Body of pancreas (tissue), 4 donors: ENCODE data around the gene CMPK2.

Experiments used
- POLR2A ChIP-seq, 3 donors: fragments of 450-650 bp; IDR thresholded peaks; one replicate each; pipeline ENCODE4 v1.6.1; 2016; ENCODE audit warnings: antibody characterized with exemption in 3 of 3, mild to moderate bottlenecking in 2 of 3
- TF ChIP-seq, protein P1 (sequence below), 7 experiments: fragments of 450-650 bp in 4 of 7; fragments of 200-600 bp in 3 of 7; sonication (generic) in 3 of 7; IDR thresholded peaks; one replicate each; pipeline ENCODE4 v1.5.1; 2016 to 2019; ENCODE audit warnings: antibody characterized with exemption in 7 of 7

DNA sequence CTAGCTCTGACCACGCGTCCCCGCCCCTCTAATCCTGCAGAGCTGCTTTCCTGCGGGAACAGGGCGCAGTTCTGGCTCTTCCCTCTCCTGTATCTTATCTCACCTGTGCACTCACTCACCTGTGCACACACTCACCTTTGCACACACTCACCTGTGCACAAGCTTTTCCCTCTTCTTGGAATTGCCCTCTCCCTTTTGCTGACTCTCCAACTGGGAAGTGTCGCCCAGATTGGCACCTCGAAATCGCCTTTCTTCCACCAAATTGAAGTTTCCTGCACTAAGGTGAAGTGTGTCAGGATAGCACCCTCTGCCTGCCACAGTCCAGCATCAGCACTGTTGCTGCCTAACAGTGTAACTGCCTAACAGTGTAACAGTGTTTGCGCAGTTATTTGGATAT lies 566 bp upstream of the CMPK2 start:
- TF ChIP-seq, protein P1, sequence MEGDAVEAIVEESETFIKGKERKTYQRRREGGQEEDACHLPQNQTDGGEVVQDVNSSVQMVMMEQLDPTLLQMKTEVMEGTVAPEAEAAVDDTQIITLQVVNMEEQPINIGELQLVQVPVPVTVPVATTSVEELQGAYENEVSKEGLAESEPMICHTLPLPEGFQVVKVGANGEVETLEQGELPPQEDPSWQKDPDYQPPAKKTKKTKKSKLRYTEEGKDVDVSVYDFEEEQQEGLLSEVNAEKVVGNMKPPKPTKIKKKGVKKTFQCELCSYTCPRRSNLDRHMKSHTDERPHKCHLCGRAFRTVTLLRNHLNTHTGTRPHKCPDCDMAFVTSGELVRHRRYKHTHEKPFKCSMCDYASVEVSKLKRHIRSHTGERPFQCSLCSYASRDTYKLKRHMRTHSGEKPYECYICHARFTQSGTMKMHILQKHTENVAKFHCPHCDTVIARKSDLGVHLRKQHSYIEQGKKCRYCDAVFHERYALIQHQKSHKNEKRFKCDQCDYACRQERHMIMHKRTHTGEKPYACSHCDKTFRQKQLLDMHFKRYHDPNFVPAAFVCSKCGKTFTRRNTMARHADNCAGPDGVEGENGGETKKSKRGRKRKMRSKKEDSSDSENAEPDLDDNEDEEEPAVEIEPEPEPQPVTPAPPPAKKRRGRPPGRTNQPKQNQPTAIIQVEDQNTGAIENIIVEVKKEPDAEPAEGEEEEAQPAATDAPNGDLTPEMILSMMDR (IDR thresholded peaks at IDR 0.05), result peak; percentile 25 to 59 (median 50)
- no peak for TF ChIP-seq POLR2A (IDR thresholded peaks at IDR 0.05)
